ENCODE data around the gene TRIO.
A peak's percentile ranks its signal among the peaks of the same experiment; 100 is the strongest.
"Not testable (repeated sequence)": the region's sequence is repeated elsewhere in the genome, so short reads cannot be mapped to it uniquely, and the experiment has no call there.

Gene TRIO

GRCh38 chr5:14379739-14380497 lies 236.8 kb downstream of the TRIO start:
- DNase-seq (ENCODE audit: low spot score) (no peak), FAIRE-seq (no peak)

- DNase-seq (ENCODE audit: low spot score) (no peak), FAIRE-seq (no peak)
These were observed 237.6 kb downstream of the TRIO start for GRCh38 chr5:14380712-14381111.

GRCh38 chr5:14382640-14383039 lies 239.5 kb downstream of the TRIO start:
- DNase-seq (ENCODE audit: low spot score) (no peak), FAIRE-seq (peak; percentile 46)

- DNase-seq (ENCODE audit: low spot score) (no peak), FAIRE-seq (no peak)
These were observed 240.8 kb downstream of the TRIO start for GRCh38 chr5:14383923-14384322.

- peak; percentile 46 for FAIRE-seq
These were observed 241.9 kb downstream of the TRIO start for GRCh38 chr5:14385019-14385418.

GRCh38 chr5:14386884-14387624 lies 243.9 kb downstream of the TRIO start:
- FAIRE-seq (no peak), DNase-seq (ENCODE audit: low spot score) (no peak)

More at GRCh38 chr5:14385019-14385418, 241.9 kb downstream of the TRIO start:
- no peak for DNase-seq (ENCODE audit: low spot score)

- FAIRE-seq: no peak
- DNase-seq (ENCODE audit: low spot score): no peak
These were observed 245.6 kb downstream of the TRIO start for GRCh38 chr5:14388741-14389140.

GRCh38 chr5:14392552-14392951 lies 249.4 kb downstream of the TRIO start:
- DNase-seq (ENCODE audit: low spot score); FAIRE-seq: not testable (repeated sequence)

GRCh38 chr5:14394365-14394764 lies 251.2 kb downstream of the TRIO start:
- no peak for FAIRE-seq
- DNase-seq (ENCODE audit: low spot score): no peak

- FAIRE-seq (no peak), DNase-seq (ENCODE audit: low spot score) (no peak)
These were observed 252.3 kb downstream of the TRIO start for GRCh38 chr5:14395411-14395810.

- no peak for FAIRE-seq
- no peak for DNase-seq (ENCODE audit: low spot score)
These were observed 252.9 kb downstream of the TRIO start for GRCh38 chr5:14396066-14396465.

GRCh38 chr5:14396737-14397136 lies 253.6 kb downstream of the TRIO start:
- DNase-seq (ENCODE audit: low spot score) (no peak), FAIRE-seq (no peak)

- FAIRE-seq: no peak
- DNase-seq (ENCODE audit: low spot score): no peak
These were observed 254.6 kb downstream of the TRIO start for GRCh38 chr5:14397717-14398116.

GRCh38 chr5:14399054-14399692 lies 256.0 kb downstream of the TRIO start:
- DNase-seq (ENCODE audit: low spot score) (peak; percentile 47), FAIRE-seq (no peak)

- FAIRE-seq: no peak
- DNase-seq (ENCODE audit: low spot score): peak; percentile 60
These were observed 256.9 kb downstream of the TRIO start for GRCh38 chr5:14400085-14400484.

GRCh38 chr5:14400611-14401010 lies 257.5 kb downstream of the TRIO start:
- no peak for FAIRE-seq
- no peak for DNase-seq (ENCODE audit: low spot score)

- FAIRE-seq: no peak
- no peak for DNase-seq (ENCODE audit: low spot score)
These were observed 258.5 kb downstream of the TRIO start for GRCh38 chr5:14401639-14402038.

- FAIRE-seq (no peak), DNase-seq (ENCODE audit: low spot score) (no peak)
These were observed 259.3 kb downstream of the TRIO start for GRCh38 chr5:14402424-14402823.

- no peak for FAIRE-seq
These were observed 261.6 kb downstream of the TRIO start for GRCh38 chr5:14404780-14405179.

GRCh38 chr5:14405267-14405666 lies 262.1 kb downstream of the TRIO start:
- DNase-seq (ENCODE audit: low spot score) (peak; percentile 33), FAIRE-seq (peak; percentile 42)

More at GRCh38 chr5:14404780-14405179, 261.6 kb downstream of the TRIO start:
- DNase-seq (ENCODE audit: low spot score): no peak

- no peak for FAIRE-seq
- DNase-seq (ENCODE audit: low spot score): no peak
These were observed 262.8 kb downstream of the TRIO start for GRCh38 chr5:14405706-14406553.
